CD4-positive, CD25-positive, alpha-beta regulatory T cell (primary cell): ENCODE measurements around the gene RGSL1. TPM values are rescaled to one million over a fixed set of nuclear protein-coding genes. Genes with fewer than 3 reads are reported as not detected.

Experiments
- ATAC-seq, 2 donors: fragments of 150-1000 bp; cut with Tn5 transposase; one replicate each; pipeline ENCODE4 v1.10.0; 2021; ENCODE audit warnings: low read depth in 2 of 2, moderate number of reproducible peaks in 2 of 2, moderate library complexity in 1 of 2
- DNase-seq, 3 donors: peaks; one replicate each; pipeline versions ENCODE4 v3.0.0 to v3.0.0-alpha.2; 2012 to 2022; ENCODE audit warnings: mixed read lengths in 1 of 3
- H3K27ac ChIP-seq: one replicate; pipeline ENCODE4 v1.7.0; 2013; ENCODE audit warnings: mild to moderate bottlenecking, low read length; ENCODE audit not compliant: insufficient read depth, poor library complexity, severe bottlenecking
- H3K27me3 ChIP-seq: one replicate; pipeline ENCODE4 v1.7.0; 2013; ENCODE audit warnings: low read length; ENCODE audit not compliant: control insufficient read depth, insufficient read depth
- H3K36me3 ChIP-seq: one replicate; pipeline ENCODE4 v1.7.0; 2013; ENCODE audit warnings: mild to moderate bottlenecking, low read length, moderate library complexity; ENCODE audit not compliant: control insufficient read depth, insufficient read depth
- H3K4me1 ChIP-seq: 2 replicates; pipeline ENCODE4 v1.7.0; 2013; ENCODE audit warnings: mild to moderate bottlenecking, low read length; ENCODE audit not compliant: insufficient read depth, control insufficient read depth, poor library complexity, severe bottlenecking
- H3K4me3 ChIP-seq: one replicate; pipeline ENCODE4 v1.7.0; 2013; ENCODE audit warnings: low read depth, mild to moderate bottlenecking, low read length, moderate library complexity
- H3K9me3 ChIP-seq, 2 experiments: 1 replicate in 1 of 2; 2 replicates in 1 of 2; pipeline ENCODE4 v1.7.0; 2013; ENCODE audit warnings: low read length in 2 of 2, mild to moderate bottlenecking in 1 of 2, moderate library complexity in 1 of 2; ENCODE audit not compliant: control insufficient read depth in 2 of 2
- H3K27ac Mint-ChIP-seq, 3 donors: one replicate each; pipeline ENCODE4 v1.8.0; 2020 to 2022; ENCODE audit warnings: mild to moderate bottlenecking in 3 of 3, mixed read lengths in 3 of 3, moderate library complexity in 2 of 3
- H3K27me3 Mint-ChIP-seq: one replicate; pipeline ENCODE4 v1.8.0; 2022; ENCODE audit warnings: mild to moderate bottlenecking, mixed read lengths
- H3K36me3 Mint-ChIP-seq: one replicate; pipeline ENCODE4 v1.8.0; 2020; ENCODE audit warnings: mixed read lengths
- H3K4me1 Mint-ChIP-seq, 4 donors: one replicate each; pipeline ENCODE4 v1.8.0; 2020 to 2022; ENCODE audit warnings: mixed read lengths in 4 of 4, mild to moderate bottlenecking in 1 of 4
- H3K4me3 Mint-ChIP-seq, 4 donors: one replicate each; pipeline ENCODE4 v1.8.0; 2020 to 2022; ENCODE audit warnings: mild to moderate bottlenecking in 4 of 4, mixed read lengths in 4 of 4, moderate library complexity in 3 of 4
- H3K9me3 Mint-ChIP-seq, 7 donors: one replicate each; pipeline ENCODE4 v1.8.0; 2020 to 2022; ENCODE audit warnings: mixed read lengths in 7 of 7, mild to moderate bottlenecking in 3 of 7, moderate library complexity in 2 of 7
- polyA plus RNA-seq, 4 donors: library from polyadenylated mRNA; unstranded; fragments of 300-500 nt; fragmentation: Illumina TruSeq; gene quantifications; one replicate each; pipeline ENCODE4 v1.2.3, GENCODE V29; 2021
- total RNA-seq: library from RNA; stranded (reverse); gene quantifications from one replicate; pipeline ENCODE4 v1.2.3, GENCODE V29; 2022

RGSL1 gene
- total and polyA plus RNA-seq, 5 donors from 2014 or later: not detected

DNA sequence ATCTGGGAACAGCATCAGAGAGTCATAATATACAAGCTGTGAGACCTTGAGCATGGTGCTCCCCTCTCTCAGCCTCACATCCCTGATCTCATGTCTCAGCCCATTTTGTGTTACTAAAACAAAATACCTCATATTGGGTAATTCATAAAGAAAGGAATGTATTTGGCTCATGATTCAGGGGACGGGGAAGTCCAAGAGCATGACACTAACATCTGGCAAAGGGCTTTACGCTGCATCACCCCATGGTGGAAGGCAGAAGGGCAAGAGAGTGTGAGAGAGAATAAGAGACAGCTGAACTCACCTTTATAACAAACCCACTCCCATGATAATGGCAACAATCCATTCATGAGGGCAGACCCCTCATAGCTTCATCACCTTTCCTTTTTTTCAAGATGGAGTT is 102.6 kb downstream of the RGSL1 start:
- no peak overlapping the region for H3K27ac Mint-ChIP-seq
- H3K9me3 ChIP-seq: no peaks in the 10 kb centered on the region
- H3K27ac ChIP-seq: no peak overlapping the region
- H3K9me3 Mint-ChIP-seq: peaks cover 0 to 11% (median 2%) of the 10 kb centered on the region in 7 donors
- H3K4me3 Mint-ChIP-seq: no peak overlapping the region
- no peak for DNase-seq
- H3K4me1 Mint-ChIP-seq: no peaks in the 10 kb centered on the region
- ATAC-seq: no peak
- H3K4me3 ChIP-seq: no peak overlapping the region
- H3K27me3 Mint-ChIP-seq: peaks cover 8% of the 10 kb centered on the region
- no peaks in the 10 kb centered on the region for H3K36me3 Mint-ChIP-seq
- no peaks in the 10 kb centered on the region for H3K27me3 ChIP-seq
- no peaks in the 10 kb centered on the region for H3K4me1 ChIP-seq
- H3K36me3 ChIP-seq: no peaks in the 10 kb centered on the region

GRCh38 chr1:182555493-182555892 is 105.5 kb downstream of the RGSL1 start:
- no peaks in the 10 kb centered on the region for H3K9me3 ChIP-seq
- H3K36me3 ChIP-seq: no peaks in the 10 kb centered on the region
- Mint-ChIP-seq H3K9me3 (peaks cover 0 to 11% (median 2%) of the 10 kb centered on the region in 7 donors), H3K27me3 (no peaks in the 10 kb centered on the region), H3K27ac (no peak overlapping the region), H3K4me3 (no peak overlapping the region), H3K36me3 (no peaks in the 10 kb centered on the region), H3K4me1 (no peaks in the 10 kb centered on the region)
- H3K4me3 ChIP-seq: no peak overlapping the region
- no peaks in the 10 kb centered on the region for H3K27me3 ChIP-seq
- no peak for ATAC-seq
- DNase-seq: no peak
- H3K27ac ChIP-seq: no peak overlapping the region
- no peaks in the 10 kb centered on the region for H3K4me1 ChIP-seq

- H3K27me3 Mint-ChIP-seq: no peaks in the 10 kb centered on the region
These were observed 106.3 kb downstream of the RGSL1 start for GRCh38 chr1:182556279-182556678.

DNA sequence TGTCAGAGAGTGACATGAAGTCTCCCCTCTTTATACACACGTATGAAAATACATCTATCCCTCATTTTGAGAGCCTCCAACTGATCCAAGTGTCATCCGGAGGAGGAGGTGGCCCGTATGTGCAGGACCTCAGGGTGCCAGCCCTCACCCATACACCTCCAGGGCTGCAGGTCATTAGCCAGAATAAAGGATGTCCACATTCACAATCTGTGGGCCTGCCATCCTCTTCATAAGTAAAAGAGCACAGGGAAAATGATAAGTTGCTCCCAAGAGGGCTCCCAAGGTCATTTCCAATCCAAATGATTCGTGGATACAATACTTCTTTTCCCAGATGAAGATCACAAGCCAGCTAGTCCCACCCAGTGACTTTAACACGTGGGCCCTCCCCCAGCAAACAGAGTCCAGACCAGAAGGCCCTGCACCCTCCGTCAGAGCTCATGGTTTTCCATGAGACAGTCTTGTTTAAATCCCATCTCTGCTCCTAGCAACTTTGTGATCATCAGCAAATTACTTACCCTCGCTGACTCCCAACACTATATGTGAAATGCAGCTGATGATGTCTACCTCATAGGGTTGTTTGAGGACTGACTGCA is 110.5 kb downstream of the RGSL1 start:
- H3K4me1 Mint-ChIP-seq: no peaks in the 10 kb centered on the region
- Histone ChIP-seq H3K4me3 (no peak overlapping the region), H3K36me3 (no peaks in the 10 kb centered on the region), H3K4me1 (no peaks in the 10 kb centered on the region), H3K27ac (no peak overlapping the region), H3K9me3 (no peaks in the 10 kb centered on the region), H3K27me3 (no peaks in the 10 kb centered on the region)
- no peaks in the 10 kb centered on the region for H3K27me3 Mint-ChIP-seq
- peaks cover 0 to 2% (median 0%) of the 10 kb centered on the region in 7 donors for H3K9me3 Mint-ChIP-seq
- DNase-seq: no peak
- no peak overlapping the region for H3K27ac Mint-ChIP-seq
- ATAC-seq: no peak
- no peak overlapping the region for H3K4me3 Mint-ChIP-seq
- H3K36me3 Mint-ChIP-seq: no peaks in the 10 kb centered on the region

More at GRCh38 chr1:182556279-182556678, 106.3 kb downstream of the RGSL1 start:
- ATAC-seq (no peak), DNase-seq (no peak)
- H3K4me3 ChIP-seq: no peak overlapping the region
- Mint-ChIP-seq H3K9me3 (peaks cover 0 to 11% (median 2%) of the 10 kb centered on the region in 7 donors), H3K27ac (no peak overlapping the region), H3K4me3 (no peak overlapping the region), H3K4me1 (no peaks in the 10 kb centered on the region), H3K36me3 (no peaks in the 10 kb centered on the region)
- H3K27ac ChIP-seq: no peak overlapping the region
- no peaks in the 10 kb centered on the region for H3K36me3 ChIP-seq
- no peaks in the 10 kb centered on the region for H3K9me3 ChIP-seq
- no peaks in the 10 kb centered on the region for H3K4me1 ChIP-seq
- H3K27me3 ChIP-seq: no peaks in the 10 kb centered on the region

GRCh38 chr1:182561456-182561855 is 111.5 kb downstream of the RGSL1 start:
- Histone ChIP-seq H3K9me3 (no peaks in the 10 kb centered on the region), H3K4me1 (no peaks in the 10 kb centered on the region), H3K4me3 (no peak overlapping the region), H3K27ac (no peak overlapping the region), H3K27me3 (no peaks in the 10 kb centered on the region), H3K36me3 (no peaks in the 10 kb centered on the region)
- DNase-seq (no peak), ATAC-seq (no peak)
- Mint-ChIP-seq H3K9me3 (peaks cover 0 to 2% (median 0%) of the 10 kb centered on the region in 7 donors), H3K4me3 (no peak overlapping the region), H3K27me3 (no peaks in the 10 kb centered on the region), H3K36me3 (no peaks in the 10 kb centered on the region), H3K27ac (no peak overlapping the region), H3K4me1 (no peaks in the 10 kb centered on the region)

GRCh38 chr1:182563095-182563494 is 113.1 kb downstream of the RGSL1 start:
- Histone ChIP-seq H3K4me3 (no peak overlapping the region), H3K9me3 (no peaks in the 10 kb centered on the region), H3K4me1 (no peaks in the 10 kb centered on the region), H3K27ac (no peak overlapping the region), H3K27me3 (no peaks in the 10 kb centered on the region), H3K36me3 (no peaks in the 10 kb centered on the region)
- H3K4me1 Mint-ChIP-seq: no peaks in the 10 kb centered on the region
- ATAC-seq (no peak), DNase-seq (no peak)
- H3K9me3 Mint-ChIP-seq: no peaks in the 10 kb centered on the region
- H3K4me3 Mint-ChIP-seq: no peak overlapping the region
- no peaks in the 10 kb centered on the region for H3K36me3 Mint-ChIP-seq
- H3K27ac Mint-ChIP-seq: no peak overlapping the region
- no peaks in the 10 kb centered on the region for H3K27me3 Mint-ChIP-seq

DNA sequence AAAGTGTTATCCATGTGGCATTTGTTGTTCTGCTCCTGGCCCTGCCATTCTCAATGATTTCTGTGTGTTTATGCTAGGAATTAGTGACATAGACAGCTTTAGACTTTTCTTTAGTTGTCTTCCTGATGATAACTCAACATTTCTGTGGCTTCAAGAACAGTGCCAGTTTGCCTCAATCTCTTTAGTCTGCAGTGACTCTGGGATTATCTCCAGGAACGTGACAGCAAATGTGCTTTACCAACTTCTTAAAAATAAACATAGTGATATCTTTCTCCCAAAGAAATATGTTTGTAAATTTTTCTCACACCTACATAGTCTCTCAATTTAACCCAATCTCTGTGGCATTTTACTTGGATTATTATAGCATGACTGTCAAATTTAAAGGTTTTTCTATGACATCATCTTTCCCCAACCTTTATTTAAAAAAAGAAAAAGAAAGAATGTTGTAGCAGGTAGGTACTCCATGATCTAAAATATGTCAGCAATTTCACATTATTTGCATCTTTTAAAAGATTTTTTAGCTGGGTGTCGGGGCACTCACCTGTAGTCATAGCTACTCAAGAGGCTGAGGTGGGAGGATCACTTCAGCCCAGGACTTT is 114.6 kb downstream of the RGSL1 start:
- no peaks in the 10 kb centered on the region for H3K36me3 ChIP-seq
- ATAC-seq (no peak), DNase-seq (no peak)
- Mint-ChIP-seq H3K27ac (no peak overlapping the region), H3K9me3 (no peaks in the 10 kb centered on the region), H3K4me3 (no peak overlapping the region), H3K36me3 (no peaks in the 10 kb centered on the region), H3K4me1 (no peaks in the 10 kb centered on the region), H3K27me3 (no peaks in the 10 kb centered on the region)
- H3K27me3 ChIP-seq: no peaks in the 10 kb centered on the region
- H3K9me3 ChIP-seq: no peaks in the 10 kb centered on the region
- no peak overlapping the region for H3K4me3 ChIP-seq
- no peaks in the 10 kb centered on the region for H3K4me1 ChIP-seq
- H3K27ac ChIP-seq: no peak overlapping the region

- Mint-ChIP-seq H3K4me1 (no peaks in the 10 kb centered on the region), H3K36me3 (no peaks in the 10 kb centered on the region), H3K4me3 (no peak overlapping the region), H3K9me3 (no peaks in the 10 kb centered on the region), H3K27me3 (no peaks in the 10 kb centered on the region), H3K27ac (no peak overlapping the region)
- no peak for ATAC-seq
- Histone ChIP-seq H3K27ac (no peak overlapping the region), H3K4me3 (no peak overlapping the region), H3K36me3 (no peaks in the 10 kb centered on the region), H3K9me3 (no peaks in the 10 kb centered on the region), H3K4me1 (no peaks in the 10 kb centered on the region), H3K27me3 (no peaks in the 10 kb centered on the region)
- no peak for DNase-seq
These were observed 115.6 kb downstream of the RGSL1 start for GRCh38 chr1:182565537-182565936.
